GM12865 (cell line): ENCODE results near the gene NGFR.

ENCODE experiments used
- DNase-seq: peaks from one replicate; pipeline ENCODE4 v3.0.0; 2010; ENCODE audit warnings: low read depth
- H3K4me3 ChIP-seq: 2 replicates; pipeline ENCODE4 v1.5.1; 2011; ENCODE audit warnings: mild to moderate bottlenecking, low read depth, low read length, control low read depth
- CTCF ChIP-seq: IDR thresholded peaks from 2 replicates; pipeline ENCODE4 v1.5.1; 2011; ENCODE audit warnings: low read length, control low read depth, low read depth, inconsistent platforms; ENCODE audit not compliant: insufficient read depth; ENCODE audit errors: missing control alignments

The NGFR gene

GRCh38 chr17:49525831-49526741 is 31.0 kb downstream of the NGFR start:
- no peak for TF ChIP-seq CTCF
- no peak for DNase-seq
- no peak overlapping the region for H3K4me3 ChIP-seq

GRCh38 chr17:49527927-49528651 is 33.0 kb downstream of the NGFR start:
- no peak for DNase-seq
- TF ChIP-seq CTCF: no peak
- H3K4me3 ChIP-seq: no peak overlapping the region

GRCh38 chr17:49528966-49529365 is 33.9 kb downstream of the NGFR start:
- TF ChIP-seq CTCF: no peak
- DNase-seq: no peak
- no peak overlapping the region for H3K4me3 ChIP-seq

- DNase-seq: no peak
- no peak overlapping the region for H3K4me3 ChIP-seq
- TF ChIP-seq CTCF: no peak
Observed at GRCh38 chr17:49530118-49530517, 35.0 kb downstream of the NGFR start.

GRCh38 chr17:49543860-49544259 is 48.8 kb downstream of the NGFR start:
- no peak for TF ChIP-seq CTCF
- no peak overlapping the region for H3K4me3 ChIP-seq
- DNase-seq: no peak

GRCh38 chr17:49545007-49545660 is 50.0 kb downstream of the NGFR start:
- no peak overlapping the region for H3K4me3 ChIP-seq
- no peak for TF ChIP-seq CTCF
- no peak for DNase-seq
